ENCODE data around the gene OR4C6. TPM values are rescaled to one million over a fixed set of nuclear protein-coding genes. Genes with fewer than 3 reads are reported as not detected.
A peak's percentile ranks its signal among the peaks of the same experiment; 100 is the strongest.

Gene OR4C6
- total RNA-seq, 1 experiment from 2014 or later: 0.47 TPM

DNA sequence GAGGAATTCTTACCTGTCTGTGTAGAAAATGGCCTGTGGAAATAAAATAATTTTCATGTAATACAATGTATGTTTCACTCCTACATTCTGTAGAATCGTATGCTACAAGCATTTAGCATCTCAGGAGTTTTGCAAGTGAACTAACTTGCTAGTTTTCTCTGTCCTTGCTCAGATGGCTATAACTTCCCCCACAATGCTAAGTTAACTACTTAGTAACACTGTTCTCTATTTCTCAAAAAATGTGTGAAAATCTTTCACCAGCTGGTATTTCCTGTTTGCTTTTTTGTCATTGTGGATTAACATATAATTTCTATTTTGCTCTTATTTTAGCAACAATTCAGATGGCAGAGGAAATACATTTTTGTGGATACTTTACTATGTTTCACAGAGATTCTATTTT is 9.4 kb upstream of the OR4C6 start:
- Mint-ChIP-seq H3K4me3 (ENCODE audit: low read depth, unreplicated experiment) (no peak overlapping the region), H3K27ac (ENCODE audit: unreplicated experiment) (no peak overlapping the region)
- no TSS peak for BruUV-seq (replicated peaks)

GRCh38 chr11:55655096-55655495 is 6.9 kb upstream of the OR4C6 start:
- intact Hi-C loops (cut with micrococcal nuclease; ENCODE audit: unreplicated experiment): no loop called here
- Mint-ChIP-seq H3K4me1 (ENCODE audit: low read depth, unreplicated experiment) (peaks cover 10% of the 10 kb centered on the region), H3K36me3 (ENCODE audit: insufficient read depth, unreplicated experiment) (no peaks in the 10 kb centered on the region), H3K27ac (ENCODE audit: unreplicated experiment) (no peak overlapping the region), H3K4me3 (ENCODE audit: low read depth, unreplicated experiment) (no peak overlapping the region), H3K27me3 (ENCODE audit: unreplicated experiment) (no peaks in the 10 kb centered on the region), H3K9me3 (ENCODE audit: low read depth, unreplicated experiment) (peaks cover 7% of the 10 kb centered on the region)
- TF ChIP-seq, protein P1, sequence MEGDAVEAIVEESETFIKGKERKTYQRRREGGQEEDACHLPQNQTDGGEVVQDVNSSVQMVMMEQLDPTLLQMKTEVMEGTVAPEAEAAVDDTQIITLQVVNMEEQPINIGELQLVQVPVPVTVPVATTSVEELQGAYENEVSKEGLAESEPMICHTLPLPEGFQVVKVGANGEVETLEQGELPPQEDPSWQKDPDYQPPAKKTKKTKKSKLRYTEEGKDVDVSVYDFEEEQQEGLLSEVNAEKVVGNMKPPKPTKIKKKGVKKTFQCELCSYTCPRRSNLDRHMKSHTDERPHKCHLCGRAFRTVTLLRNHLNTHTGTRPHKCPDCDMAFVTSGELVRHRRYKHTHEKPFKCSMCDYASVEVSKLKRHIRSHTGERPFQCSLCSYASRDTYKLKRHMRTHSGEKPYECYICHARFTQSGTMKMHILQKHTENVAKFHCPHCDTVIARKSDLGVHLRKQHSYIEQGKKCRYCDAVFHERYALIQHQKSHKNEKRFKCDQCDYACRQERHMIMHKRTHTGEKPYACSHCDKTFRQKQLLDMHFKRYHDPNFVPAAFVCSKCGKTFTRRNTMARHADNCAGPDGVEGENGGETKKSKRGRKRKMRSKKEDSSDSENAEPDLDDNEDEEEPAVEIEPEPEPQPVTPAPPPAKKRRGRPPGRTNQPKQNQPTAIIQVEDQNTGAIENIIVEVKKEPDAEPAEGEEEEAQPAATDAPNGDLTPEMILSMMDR (IDR thresholded peaks at IDR 0.05; ENCODE audit: unreplicated experiment): no peak
- BruUV-seq (replicated peaks): no TSS peak
- no peak for DNase-seq
- CTCF ChIA-PET: no interaction called here

More for the DNA sequence above, 9.4 kb upstream of the OR4C6 start:
- no peak for DNase-seq
- CTCF ChIA-PET: no interaction called here
- H3K36me3 Mint-ChIP-seq (ENCODE audit: insufficient read depth, unreplicated experiment): no peaks in the 10 kb centered on the region
- peaks cover under 1% of the 10 kb centered on the region for H3K4me1 Mint-ChIP-seq (ENCODE audit: low read depth, unreplicated experiment)
- intact Hi-C loops (cut with micrococcal nuclease; ENCODE audit: unreplicated experiment): no loop called here
- TF ChIP-seq, protein P1 (IDR thresholded peaks at IDR 0.05; ENCODE audit: unreplicated experiment): no peak
- peaks cover 3% of the 10 kb centered on the region for H3K9me3 Mint-ChIP-seq (ENCODE audit: low read depth, unreplicated experiment)
- H3K27me3 Mint-ChIP-seq (ENCODE audit: unreplicated experiment): no peaks in the 10 kb centered on the region

- Mint-ChIP-seq H3K27me3 (ENCODE audit: unreplicated experiment) (no peaks in the 10 kb centered on the region), H3K4me1 (ENCODE audit: low read depth, unreplicated experiment) (peaks cover 10% of the 10 kb centered on the region), H3K4me3 (ENCODE audit: low read depth, unreplicated experiment) (peak overlapping the region; percentile 44), H3K36me3 (ENCODE audit: insufficient read depth, unreplicated experiment) (no peaks in the 10 kb centered on the region), H3K9me3 (ENCODE audit: low read depth, unreplicated experiment) (peaks cover 6% of the 10 kb centered on the region), H3K27ac (ENCODE audit: unreplicated experiment) (peak overlapping the region; percentile 11)
- CTCF ChIA-PET: no interaction called here
- intact Hi-C loops (cut with micrococcal nuclease; ENCODE audit: unreplicated experiment): no loop called here
- no TSS peak for BruUV-seq (replicated peaks)
- peak; percentile 35 for DNase-seq
- TF ChIP-seq, protein P1 (IDR thresholded peaks at IDR 0.05; ENCODE audit: unreplicated experiment): no peak
Measured at GRCh38 chr11:55658031-55658573, 3.9 kb upstream of the OR4C6 start.

GRCh38 chr11:55658608-55659007 is 3.4 kb upstream of the OR4C6 start:
- Mint-ChIP-seq H3K9me3 (ENCODE audit: low read depth, unreplicated experiment) (peaks cover 6% of the 10 kb centered on the region), H3K4me3 (ENCODE audit: low read depth, unreplicated experiment) (no peak overlapping the region), H3K27ac (ENCODE audit: unreplicated experiment) (no peak overlapping the region), H3K4me1 (ENCODE audit: low read depth, unreplicated experiment) (peaks cover 10% of the 10 kb centered on the region), H3K36me3 (ENCODE audit: insufficient read depth, unreplicated experiment) (no peaks in the 10 kb centered on the region), H3K27me3 (ENCODE audit: unreplicated experiment) (no peaks in the 10 kb centered on the region)
- DNase-seq: no peak
- no TSS peak for BruUV-seq (replicated peaks)
- intact Hi-C loops (cut with micrococcal nuclease; ENCODE audit: unreplicated experiment): no loop called here
- CTCF ChIA-PET: no interaction called here
- TF ChIP-seq, protein P1 (IDR thresholded peaks at IDR 0.05; ENCODE audit: unreplicated experiment): no peak
